EH (cell line): ENCODE measurements around the gene TMPRSS7.

Experiments used
- DNase-seq: peaks from one replicate; pipeline ENCODE4 v3.0.0-alpha.2; 2015; ENCODE audit warnings: low read depth

The TMPRSS7 gene

DNA sequence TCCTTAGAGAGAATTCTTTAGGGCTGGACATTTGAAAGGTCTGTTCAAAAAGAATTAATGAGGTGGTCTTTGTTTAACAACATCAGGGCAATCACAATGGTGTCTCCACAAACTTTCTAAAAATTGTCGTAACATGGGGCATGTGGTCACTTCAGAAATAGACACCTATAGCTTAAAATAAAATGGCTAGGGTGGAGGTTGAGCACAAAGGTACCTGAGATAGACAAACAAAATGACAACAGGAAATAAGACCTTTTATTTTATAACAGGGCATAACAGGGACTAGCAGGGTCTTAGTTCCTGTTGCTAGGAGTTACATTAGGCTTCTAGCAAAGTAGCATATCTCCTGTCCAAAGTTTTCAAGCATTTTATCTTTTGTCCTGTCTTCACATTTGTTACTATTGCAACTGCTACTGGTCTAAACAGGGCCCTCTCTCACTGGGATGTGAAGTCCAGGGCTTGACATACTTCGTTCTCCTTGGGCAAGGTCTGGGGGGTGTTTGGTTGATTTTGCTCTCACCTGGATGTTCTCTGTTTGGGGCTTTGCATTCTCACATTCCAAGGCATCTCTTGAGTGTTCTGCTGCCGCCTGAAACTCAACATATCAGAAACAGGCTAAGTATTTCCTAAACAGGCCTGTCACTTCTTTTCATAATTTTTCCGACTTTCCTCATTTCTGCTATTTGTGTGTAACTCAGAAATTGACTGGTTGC is 95.5 kb downstream of the TMPRSS7 start:
- DNase-seq: no peak

DNA sequence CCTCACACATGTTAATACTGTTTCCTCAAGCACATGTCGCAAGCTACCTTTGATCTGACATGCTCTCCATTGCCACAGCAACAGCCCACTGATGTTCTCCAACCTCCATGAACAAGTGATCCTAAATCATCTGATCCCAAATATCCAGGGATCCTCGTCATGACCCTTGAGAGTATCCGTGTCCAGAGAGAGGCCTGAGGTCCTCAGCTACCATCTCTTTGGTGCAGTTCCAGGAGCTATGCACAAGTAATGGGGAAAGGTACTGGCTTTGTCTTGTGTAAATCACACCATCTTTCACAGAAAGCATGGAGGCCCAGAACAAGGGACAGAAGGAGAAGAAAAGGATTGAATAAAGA is 96.1 kb downstream of the TMPRSS7 start:
- DNase-seq: no peak
